ENCODE results near the gene NFATC2. TPM values are rescaled to one million over a fixed set of nuclear protein-coding genes. Genes with fewer than 3 reads are reported as not detected.

The NFATC2 gene
- total RNA-seq, 1 experiment from 2014 or later, result 15.8 TPM

GRCh38 chr20:51419231-51419630, 123.3 kb downstream of the NFATC2 start:
- H3K4me1 Mint-ChIP-seq (ENCODE audit: low read depth, unreplicated experiment), result no peaks in the 10 kb centered on the region
- no peak overlapping the region for H3K27ac Mint-ChIP-seq (ENCODE audit: unreplicated experiment)
- DNase-seq, result no peak
- CTCF ChIA-PET, result no interaction called here
- intact Hi-C loops (cut with micrococcal nuclease; ENCODE audit: unreplicated experiment), result no loop called here
- H3K36me3 Mint-ChIP-seq (ENCODE audit: insufficient read depth, unreplicated experiment), result peaks cover 4% of the 10 kb centered on the region
- BruUV-seq (replicated peaks), result no TSS peak
- H3K9me3 Mint-ChIP-seq (ENCODE audit: low read depth, unreplicated experiment), result no peaks in the 10 kb centered on the region
- H3K27me3 Mint-ChIP-seq (ENCODE audit: unreplicated experiment), result no peaks in the 10 kb centered on the region
- TF ChIP-seq, protein P1, sequence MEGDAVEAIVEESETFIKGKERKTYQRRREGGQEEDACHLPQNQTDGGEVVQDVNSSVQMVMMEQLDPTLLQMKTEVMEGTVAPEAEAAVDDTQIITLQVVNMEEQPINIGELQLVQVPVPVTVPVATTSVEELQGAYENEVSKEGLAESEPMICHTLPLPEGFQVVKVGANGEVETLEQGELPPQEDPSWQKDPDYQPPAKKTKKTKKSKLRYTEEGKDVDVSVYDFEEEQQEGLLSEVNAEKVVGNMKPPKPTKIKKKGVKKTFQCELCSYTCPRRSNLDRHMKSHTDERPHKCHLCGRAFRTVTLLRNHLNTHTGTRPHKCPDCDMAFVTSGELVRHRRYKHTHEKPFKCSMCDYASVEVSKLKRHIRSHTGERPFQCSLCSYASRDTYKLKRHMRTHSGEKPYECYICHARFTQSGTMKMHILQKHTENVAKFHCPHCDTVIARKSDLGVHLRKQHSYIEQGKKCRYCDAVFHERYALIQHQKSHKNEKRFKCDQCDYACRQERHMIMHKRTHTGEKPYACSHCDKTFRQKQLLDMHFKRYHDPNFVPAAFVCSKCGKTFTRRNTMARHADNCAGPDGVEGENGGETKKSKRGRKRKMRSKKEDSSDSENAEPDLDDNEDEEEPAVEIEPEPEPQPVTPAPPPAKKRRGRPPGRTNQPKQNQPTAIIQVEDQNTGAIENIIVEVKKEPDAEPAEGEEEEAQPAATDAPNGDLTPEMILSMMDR (IDR thresholded peaks at IDR 0.05; ENCODE audit: unreplicated experiment), result no peak
- H3K4me3 Mint-ChIP-seq (ENCODE audit: low read depth, unreplicated experiment), result no peak overlapping the region

DNA sequence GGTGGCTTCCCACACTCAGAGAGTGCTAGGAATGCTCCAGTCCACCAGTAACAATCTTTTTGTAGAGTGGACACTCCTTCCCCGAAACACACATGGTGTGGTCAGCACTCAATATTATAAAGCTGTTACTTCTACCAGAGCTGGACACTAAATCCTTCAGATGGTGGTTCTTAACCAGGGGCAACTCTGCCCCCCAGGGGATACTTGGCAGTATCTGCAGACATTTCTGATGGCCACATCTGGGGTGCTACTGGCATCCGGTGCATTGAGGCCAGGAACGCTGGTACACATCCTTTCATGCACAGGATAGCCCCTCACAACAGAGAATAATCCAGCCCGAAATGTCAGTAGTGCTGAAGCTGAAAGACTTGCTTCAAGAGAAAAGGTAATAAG, 124.4 kb downstream of the NFATC2 start:
- intact Hi-C loops (cut with micrococcal nuclease; ENCODE audit: unreplicated experiment), result no loop called here
- CTCF ChIA-PET, result interaction anchor here (0.9 kb wide), 1 partner anchor 177 kb away, joined by 3 read pairs; no protein-coding TSS in a partner anchor

GRCh38 chr20:51417250-51418136, 125.0 kb downstream of the NFATC2 start:
- TF ChIP-seq, protein P1 (IDR thresholded peaks at IDR 0.05; ENCODE audit: unreplicated experiment), result no peak
- no TSS peak for BruUV-seq (replicated peaks)
- CTCF ChIA-PET, result interaction anchor here (0.9 kb wide), 1 partner anchor 178 kb away, joined by 3 read pairs; no protein-coding TSS in a partner anchor
- H3K9me3 Mint-ChIP-seq (ENCODE audit: low read depth, unreplicated experiment), result no peaks in the 10 kb centered on the region
- H3K4me3 Mint-ChIP-seq (ENCODE audit: low read depth, unreplicated experiment), result no peak overlapping the region
- peaks cover 4% of the 10 kb centered on the region for H3K36me3 Mint-ChIP-seq (ENCODE audit: insufficient read depth, unreplicated experiment)
- no peak overlapping the region for H3K27ac Mint-ChIP-seq (ENCODE audit: unreplicated experiment)
- DNase-seq, result no peak
- intact Hi-C loops (cut with micrococcal nuclease; ENCODE audit: unreplicated experiment), result no loop called here
- no peaks in the 10 kb centered on the region for H3K27me3 Mint-ChIP-seq (ENCODE audit: unreplicated experiment)
- no peaks in the 10 kb centered on the region for H3K4me1 Mint-ChIP-seq (ENCODE audit: low read depth, unreplicated experiment)

More for the DNA sequence above, 124.4 kb downstream of the NFATC2 start:
- TF ChIP-seq, protein P1 (IDR thresholded peaks at IDR 0.05; ENCODE audit: unreplicated experiment), result no peak
- peaks cover 4% of the 10 kb centered on the region for H3K36me3 Mint-ChIP-seq (ENCODE audit: insufficient read depth, unreplicated experiment)
- DNase-seq, result no peak
- H3K27me3 Mint-ChIP-seq (ENCODE audit: unreplicated experiment), result no peaks in the 10 kb centered on the region
- BruUV-seq (replicated peaks), result no TSS peak
- no peak overlapping the region for H3K27ac Mint-ChIP-seq (ENCODE audit: unreplicated experiment)
- no peaks in the 10 kb centered on the region for H3K9me3 Mint-ChIP-seq (ENCODE audit: low read depth, unreplicated experiment)
- H3K4me3 Mint-ChIP-seq (ENCODE audit: low read depth, unreplicated experiment), result no peak overlapping the region
- no peaks in the 10 kb centered on the region for H3K4me1 Mint-ChIP-seq (ENCODE audit: low read depth, unreplicated experiment)

- DNase-seq, result no peak
- BruUV-seq (replicated peaks), result no TSS peak
- Mint-ChIP-seq H3K4me3 (ENCODE audit: low read depth, unreplicated experiment) (no peak overlapping the region), H3K27me3 (ENCODE audit: unreplicated experiment) (no peaks in the 10 kb centered on the region), H3K36me3 (ENCODE audit: insufficient read depth, unreplicated experiment) (peaks cover 4% of the 10 kb centered on the region), H3K27ac (ENCODE audit: unreplicated experiment) (no peak overlapping the region), H3K9me3 (ENCODE audit: low read depth, unreplicated experiment) (no peaks in the 10 kb centered on the region), H3K4me1 (ENCODE audit: low read depth, unreplicated experiment) (no peaks in the 10 kb centered on the region)
- intact Hi-C loops (cut with micrococcal nuclease; ENCODE audit: unreplicated experiment), result no loop called here
- TF ChIP-seq, protein P1 (IDR thresholded peaks at IDR 0.05; ENCODE audit: unreplicated experiment), result no peak
- CTCF ChIA-PET, result interaction anchor here (0.6 kb wide), 1 partner anchor 340 kb away, joined by 3 read pairs; no protein-coding TSS in a partner anchor
These were observed 125.8 kb downstream of the NFATC2 start for GRCh38 chr20:51416532-51417249.
